Measurements from ENCODE around the gene NFU1.
"Not testable (repeated sequence)": the region's sequence is repeated elsewhere in the genome, so short reads cannot be mapped to it uniquely, and the experiment has no call there.

DNA sequence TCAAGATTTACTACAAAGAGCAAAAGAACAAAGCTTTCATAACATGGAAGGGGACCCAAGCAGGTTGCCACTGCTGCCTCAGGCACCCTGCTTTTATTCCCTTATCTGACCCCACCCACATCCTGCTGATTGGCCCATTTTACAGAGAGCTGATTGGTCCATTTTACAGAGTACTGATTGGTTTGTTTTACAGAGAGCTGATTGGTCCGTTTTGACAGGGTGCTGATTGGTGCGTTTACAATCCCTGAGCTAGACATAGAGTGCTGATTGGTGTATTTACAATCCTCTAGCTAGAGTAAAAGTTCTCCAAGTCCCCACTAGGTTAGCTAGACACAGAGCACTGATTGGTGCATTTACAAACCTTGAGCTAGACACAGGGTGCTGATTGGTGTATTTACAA, 2.3 kb upstream of the NFU1 start:
- not testable (repeated sequence) for TF ChIP-seq EZH2 (IDR thresholded peaks at IDR 0.05); POLR2AphosphoS5 (IDR thresholded peaks at IDR 0.05; ENCODE audit: borderline replicate concordance, low read depth, low read length); FOXP2 (optimal IDR thresholded peaks at IDR 0.05; ENCODE audit: control extremely low read depth, extremely low read length, insufficient read depth)
